Adrenal gland (tissue), 12 donors: ENCODE measurements around the gene MTA3. TPM values are rescaled to one million over a fixed set of nuclear protein-coding genes. Genes with fewer than 3 reads are reported as not detected.

Source experiments
- DNase-seq, 7 donors: peaks; one replicate each; pipeline ENCODE4 v3.0.0-alpha.2; 2019 to 2020
- H3K27ac ChIP-seq, 5 donors: fragments of 200-600 bp; sonication (generic) in 4 of 5; 1 replicate in 3 of 5; 2 replicates in 2 of 5; pipeline versions ENCODE4 v1.5.1 to v1.8.0; 2016 to 2020; ENCODE audit warnings: mild to moderate bottlenecking in 1 of 5
- H3K27me3 ChIP-seq: fragments of 200-600 bp; 2 replicates; pipeline ENCODE4 v1.8.0; 2021
- H3K36me3 ChIP-seq, 2 donors: fragments of 200-600 bp; replicated peaks in 1 of 2; 1 replicate in 1 of 2; 2 replicates in 1 of 2; pipeline versions ENCODE4 v1.5.1 to v1.8.0; 2018 to 2022
- H3K4me1 ChIP-seq, 2 donors: fragments of 200-600 bp; replicated peaks in 1 of 2; 1 replicate in 1 of 2; 2 replicates in 1 of 2; pipeline versions ENCODE4 v1.5.1 to v1.8.0; 2018 to 2021
- H3K4me3 ChIP-seq, 4 donors: fragments of 200-600 bp; sonication (generic) in 3 of 4; one replicate each; pipeline ENCODE4 v1.5.1; 2016 to 2018
- H3K9me3 ChIP-seq, 3 donors: fragments of 200-600 bp; sonication (generic) in 1 of 3; replicated peaks in 1 of 3; 1 replicate in 2 of 3; 2 replicates in 1 of 3; pipeline versions ENCODE4 v1.5.1 to v1.8.0; 2016 to 2021
- CTCF ChIP-seq, 6 experiments: fragments of 450-650 bp in 4 of 6; fragments of 200-600 bp in 2 of 6; sonication (generic) in 1 of 6; IDR thresholded peaks; 1 replicate in 5 of 6; 2 replicates in 1 of 6; pipeline versions ENCODE4 v1.5.1 to v1.8.0; 2016 to 2021; ENCODE audit warnings: antibody characterized with exemption in 6 of 6, mild to moderate bottlenecking in 2 of 6, moderate library complexity in 1 of 6
- POLR2A ChIP-seq, 2 donors: fragments of 450-650 bp; IDR thresholded peaks; one replicate each; pipeline ENCODE4 v1.6.1; 2017; ENCODE audit warnings: antibody characterized with exemption in 2 of 2, mild to moderate bottlenecking in 2 of 2, moderate library complexity in 1 of 2
- WGBS, 4 donors: extraction: QIAGEN DNeasy Blood & Tissue Kit in 2 of 4; methylation state at CpG; one replicate each; pipeline versions ENCODE4 v1.1.5 to v1.1.7; 2013 to 2017; 5-methylcytosine and 5-hydroxymethylcytosine counted together
- intact Hi-C, 2 donors: fragments of 100-400 bp; cut with DNase I; formaldehyde crosslinking; loops; one replicate each; pipeline versions ENCODE4 v1.14.1 to v1.15.0; 2022 to 2023
- polyA plus RNA-seq, 3 donors: library from polyadenylated mRNA; stranded (reverse); fragments of 200-250 nt in 2 of 3; fragments of 350-450 nt in 1 of 3; fragmentation: Illumina TruSeq in 1 of 3; extraction: RNeasy Lipid Tissue Mini Kit (QIAGEN cat#74804) in 1 of 3; gene quantifications; one replicate each; pipeline ENCODE4 v1.2.3, GENCODE V29; 2013 to 2014
- total RNA-seq, 9 donors: library from RNA; depleted of rRNA in 4 of 9; stranded (reverse); fragments of >200 nt in 4 of 9; fragments of 120-200 nt in 1 of 9; fragmentation: NEBNext Ultra II Directional in 1 of 9; extraction: Animal tissue kit (Norgen Biotek cat#: 25700) in 1 of 9; gene quantifications; one replicate each; pipeline versions ENCODE4 v1.1.0 to v1.2.4, GENCODE V29; 2013 to 2023
- donor health status: healthy with polysubstance abuse.
- donor health status: Bipolar disorder and iron deficiency.
- donor health status: DM: yes; HTN: yes; CAD: no.
- donor health status: DM: no; HTN: no; CAD: no.
- donor health status: DM: no; HTN: no; CAD: no.
- donor health status: DM: yes; HTN: yes; CAD: no.

MTA3 gene
- total and polyA plus RNA-seq, 12 donors, result 51.5 to 168 (median 91.2) TPM

DNA sequence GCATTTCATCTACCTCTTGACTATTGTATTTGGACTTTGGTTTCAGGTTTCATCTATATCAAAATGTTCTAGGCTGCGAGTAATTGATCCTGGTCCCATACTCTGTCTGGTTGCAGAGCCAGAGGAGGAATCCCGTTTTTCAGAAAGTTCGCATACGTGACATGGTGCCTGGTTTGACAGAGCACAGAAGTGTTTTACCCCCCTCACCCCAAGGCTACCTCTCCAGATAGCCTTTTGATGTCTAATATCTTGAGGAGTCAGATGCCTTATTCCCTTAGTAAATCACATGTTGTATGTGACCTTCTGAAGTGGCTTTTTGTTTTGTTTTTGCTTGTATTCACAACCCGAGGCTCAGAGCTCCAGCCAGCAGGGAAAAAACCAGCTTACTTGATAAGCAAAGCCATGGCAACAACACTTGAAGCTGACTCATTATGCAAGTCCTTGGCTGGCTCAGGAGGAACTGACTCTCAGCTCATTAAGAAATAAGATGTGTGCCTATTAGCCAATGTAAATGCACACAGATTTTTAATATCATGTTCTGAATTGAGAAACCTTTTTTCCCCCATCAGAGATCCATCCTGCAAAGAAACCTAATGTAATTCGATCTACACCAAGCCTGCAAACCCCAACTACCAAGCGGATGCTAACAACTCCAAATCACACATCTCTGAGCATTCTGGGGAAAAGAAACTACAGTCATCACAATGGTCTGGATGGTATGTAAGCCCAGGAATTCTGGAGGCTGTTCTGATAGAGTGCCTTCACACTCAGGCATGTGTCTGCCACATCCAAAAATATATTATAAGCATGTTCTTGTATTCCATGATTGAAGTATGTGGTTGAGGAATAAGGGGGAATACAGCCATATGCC lies 154.1 kb downstream of the MTA3 start:
- 29 to 48% (median 32%) methylated on average over 7 of the region's 7 CpGs for WGBS, 4 donors
- TF ChIP-seq CTCF (IDR thresholded peaks at IDR 0.05), result no peak
- TF ChIP-seq POLR2A (IDR thresholded peaks at IDR 0.05), result peak in 1 of 2 donors; percentile 62
- peak overlapping the region; percentile 59 to 79 (median 76) for H3K27ac ChIP-seq

GRCh38 chr2:42723465-42723864 lies 155.0 kb downstream of the MTA3 start:
- DNase-seq, result no peak
- H3K4me1 ChIP-seq, result peaks cover 23 to 25% of the 10 kb centered on the region in 2 donors
- H3K9me3 ChIP-seq, result no peaks in the 10 kb centered on the region
- intact Hi-C loops, result no loop called here
- peak overlapping the region in 1 of 5 donors; percentile 79 for H3K27ac ChIP-seq
- no peaks in the 10 kb centered on the region for H3K27me3 ChIP-seq
- no peaks in the 10 kb centered on the region for H3K36me3 ChIP-seq
- TF ChIP-seq CTCF (IDR thresholded peaks at IDR 0.05) (no peak), POLR2A (IDR thresholded peaks at IDR 0.05) (no peak)
- no peak overlapping the region for H3K4me3 ChIP-seq

More for the DNA sequence above, 154.1 kb downstream of the MTA3 start:
- H3K4me1 ChIP-seq, result peaks cover 18 to 20% of the 10 kb centered on the region in 2 donors
- intact Hi-C loops, result no loop called here
- peak; percentile 66 to 94 (median 89) for DNase-seq
- H3K9me3 ChIP-seq, result no peaks in the 10 kb centered on the region
- no peaks in the 10 kb centered on the region for H3K36me3 ChIP-seq
- H3K4me3 ChIP-seq, result no peak overlapping the region
- H3K27me3 ChIP-seq, result no peaks in the 10 kb centered on the region

- Histone ChIP-seq H3K27me3 (no peaks in the 10 kb centered on the region), H3K4me3 (no peak overlapping the region), H3K27ac (no peak overlapping the region), H3K9me3 (no peaks in the 10 kb centered on the region), H3K4me1 (peaks cover 23 to 32% of the 10 kb centered on the region in 2 donors), H3K36me3 (no peaks in the 10 kb centered on the region)
- DNase-seq, result no peak
- intact Hi-C loops, result no loop called here
- TF ChIP-seq CTCF (IDR thresholded peaks at IDR 0.05) (no peak), POLR2A (IDR thresholded peaks at IDR 0.05) (no peak)
- 86 to 97% (median 95%) methylated on average over 2 of the region's 2 CpGs for WGBS, 4 donors
These were observed 156.5 kb downstream of the MTA3 start for GRCh38 chr2:42724886-42725285.

DNA sequence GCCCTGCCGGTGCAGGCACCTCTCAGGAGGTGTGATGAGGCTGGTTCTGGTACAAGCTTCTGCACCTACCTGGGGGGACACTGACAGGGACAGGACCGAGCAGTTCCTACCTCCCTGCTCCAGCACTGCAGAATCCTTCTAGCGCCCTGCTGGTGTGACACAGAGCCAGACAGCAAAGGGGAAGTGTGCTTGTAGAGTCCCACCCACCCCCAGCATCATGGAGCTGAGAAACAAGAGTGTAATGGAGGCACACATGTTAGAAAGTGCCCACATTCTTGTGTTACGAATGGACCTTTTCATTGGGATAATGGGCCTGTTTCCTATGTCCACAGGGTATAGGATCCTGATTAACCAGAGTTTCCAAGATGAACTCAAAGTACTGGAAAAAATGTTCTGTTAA lies 157.2 kb downstream of the MTA3 start:
- DNase-seq, result no peak
- H3K27ac ChIP-seq, result no peak overlapping the region
- H3K4me3 ChIP-seq, result no peak overlapping the region
- intact Hi-C loops, result no loop called here
- H3K27me3 ChIP-seq, result no peaks in the 10 kb centered on the region
- no peaks in the 10 kb centered on the region for H3K36me3 ChIP-seq
- H3K9me3 ChIP-seq, result no peaks in the 10 kb centered on the region
- TF ChIP-seq POLR2A (IDR thresholded peaks at IDR 0.05), result no peak
- TF ChIP-seq CTCF (IDR thresholded peaks at IDR 0.05), result no peak
- WGBS, 4 donors, result 82 to 90% (median 85%) methylated on average over 3 to 4 of the region's 4 CpGs
- H3K4me1 ChIP-seq, result peaks cover 26 to 32% of the 10 kb centered on the region in 2 donors
